Fibroblast of skin of back (primary cell): ENCODE measurements around the gene SHQ1.

Source experiments
- DNase-seq: peaks from one replicate; pipeline ENCODE4 v3.0.0-alpha.2; 2013

SHQ1 gene

GRCh38 chr3:72847282-72847681, 963 bp downstream of the SHQ1 start:
- DNase-seq, result no peak

GRCh38 chr3:72846166-72846565, 2.1 kb downstream of the SHQ1 start:
- DNase-seq, result no peak

- DNase-seq, result peak; percentile 22
Observed at GRCh38 chr3:72844436-72844993, 3.7 kb downstream of the SHQ1 start.

GRCh38 chr3:72839057-72839456, 9.2 kb downstream of the SHQ1 start:
- no peak for DNase-seq

- DNase-seq, result no peak
Observed at GRCh38 chr3:72836923-72837322, 11.3 kb downstream of the SHQ1 start.

GRCh38 chr3:72836416-72836815, 11.8 kb downstream of the SHQ1 start:
- no peak for DNase-seq

GRCh38 chr3:72830452-72831223, 17.6 kb downstream of the SHQ1 start:
- peak; percentile 79 for DNase-seq

- DNase-seq, result peak; percentile 81
Observed at GRCh38 chr3:72829701-72830100, 18.5 kb downstream of the SHQ1 start.

GRCh38 chr3:72821161-72821781, 27.0 kb downstream of the SHQ1 start:
- peak; percentile 83 for DNase-seq

- peak; percentile 55 for DNase-seq
Observed at GRCh38 chr3:72820415-72820814, 27.8 kb downstream of the SHQ1 start.

- DNase-seq, result peak; percentile 72
Observed at GRCh38 chr3:72818905-72819304, 29.3 kb downstream of the SHQ1 start.

- peak; percentile 32 for DNase-seq
Observed at GRCh38 chr3:72818092-72818773, 30.0 kb downstream of the SHQ1 start.

GRCh38 chr3:72816862-72817355, 31.3 kb downstream of the SHQ1 start:
- DNase-seq, result no peak

GRCh38 chr3:72814308-72814707, 33.9 kb downstream of the SHQ1 start:
- DNase-seq, result no peak

- no peak for DNase-seq
Observed at GRCh38 chr3:72812201-72812600, 36.0 kb downstream of the SHQ1 start.

- DNase-seq, result no peak
Observed at GRCh38 chr3:72811571-72811970, 36.7 kb downstream of the SHQ1 start.

GRCh38 chr3:72810659-72811434, 37.4 kb downstream of the SHQ1 start:
- DNase-seq, result no peak

GRCh38 chr3:72810063-72810462, 38.2 kb downstream of the SHQ1 start:
- no peak for DNase-seq

- no peak for DNase-seq
Observed at GRCh38 chr3:72804361-72804760, 43.9 kb downstream of the SHQ1 start.

GRCh38 chr3:72803573-72803972, 44.7 kb downstream of the SHQ1 start:
- no peak for DNase-seq

- DNase-seq, result no peak
Observed at GRCh38 chr3:72802001-72802400, 46.2 kb downstream of the SHQ1 start.

- no peak for DNase-seq
Observed at GRCh38 chr3:72800869-72801268, 47.4 kb downstream of the SHQ1 start.
